ENCODE measurements around the gene SLC9A2. TPM values are rescaled to one million over a fixed set of nuclear protein-coding genes. Genes with fewer than 3 reads are reported as not detected.

SLC9A2 gene, protein sequence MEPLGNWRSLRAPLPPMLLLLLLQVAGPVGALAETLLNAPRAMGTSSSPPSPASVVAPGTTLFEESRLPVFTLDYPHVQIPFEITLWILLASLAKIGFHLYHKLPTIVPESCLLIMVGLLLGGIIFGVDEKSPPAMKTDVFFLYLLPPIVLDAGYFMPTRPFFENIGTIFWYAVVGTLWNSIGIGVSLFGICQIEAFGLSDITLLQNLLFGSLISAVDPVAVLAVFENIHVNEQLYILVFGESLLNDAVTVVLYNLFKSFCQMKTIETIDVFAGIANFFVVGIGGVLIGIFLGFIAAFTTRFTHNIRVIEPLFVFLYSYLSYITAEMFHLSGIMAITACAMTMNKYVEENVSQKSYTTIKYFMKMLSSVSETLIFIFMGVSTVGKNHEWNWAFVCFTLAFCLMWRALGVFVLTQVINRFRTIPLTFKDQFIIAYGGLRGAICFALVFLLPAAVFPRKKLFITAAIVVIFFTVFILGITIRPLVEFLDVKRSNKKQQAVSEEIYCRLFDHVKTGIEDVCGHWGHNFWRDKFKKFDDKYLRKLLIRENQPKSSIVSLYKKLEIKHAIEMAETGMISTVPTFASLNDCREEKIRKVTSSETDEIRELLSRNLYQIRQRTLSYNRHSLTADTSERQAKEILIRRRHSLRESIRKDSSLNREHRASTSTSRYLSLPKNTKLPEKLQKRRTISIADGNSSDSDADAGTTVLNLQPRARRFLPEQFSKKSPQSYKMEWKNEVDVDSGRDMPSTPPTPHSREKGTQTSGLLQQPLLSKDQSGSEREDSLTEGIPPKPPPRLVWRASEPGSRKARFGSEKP
- 0.06 TPM in 1 of 2 replicates, not detected in the other for total RNA-seq

DNA sequence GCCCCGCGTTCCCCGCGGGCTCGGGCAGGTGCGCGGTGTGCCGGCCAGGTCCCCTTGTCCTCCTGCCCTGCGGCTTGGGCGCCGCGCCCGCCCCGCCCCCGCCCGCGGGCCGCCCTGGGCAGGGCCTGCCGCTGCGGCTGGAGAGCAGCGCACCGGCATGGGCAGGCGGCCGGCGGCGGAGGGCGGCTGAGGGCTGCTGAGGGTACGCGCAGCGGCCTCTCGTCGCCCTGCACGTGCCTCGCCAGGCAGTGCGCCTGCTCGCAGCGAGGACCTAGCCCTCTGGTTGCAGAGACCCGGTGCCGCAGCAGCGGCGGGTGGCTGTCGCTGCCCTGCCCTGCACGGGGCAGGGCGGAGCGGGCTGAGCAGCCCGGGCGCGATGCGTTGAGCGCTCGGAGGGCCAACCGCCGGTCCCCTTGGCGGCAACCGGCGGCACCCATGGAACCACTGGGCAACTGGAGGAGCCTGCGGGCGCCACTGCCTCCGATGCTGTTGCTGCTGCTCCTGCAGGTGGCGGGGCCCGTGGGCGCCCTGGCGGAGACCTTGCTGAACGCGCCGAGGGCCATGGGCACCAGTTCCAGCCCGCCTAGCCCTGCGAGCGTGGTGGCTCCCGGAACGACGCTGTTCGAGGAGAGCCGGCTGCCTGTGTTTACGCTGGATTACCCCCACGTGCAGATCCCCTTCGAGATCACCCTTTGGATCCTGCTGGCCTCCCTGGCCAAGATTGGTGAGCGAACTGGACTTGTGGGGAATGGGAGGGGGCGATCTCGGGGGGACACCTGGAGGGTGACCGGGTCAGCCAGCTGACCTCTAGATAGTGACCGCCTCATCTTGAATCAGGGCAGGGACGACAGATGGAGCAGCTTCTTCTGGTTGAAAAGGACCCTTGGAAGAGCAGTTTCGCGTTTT is at the start of gene SLC9A2:
TSS of gene SLC9A2 (plus strand) at position 140 of the 906 bp plus-strand sequence. CDS start at position 436, 296 bp downstream.
- DNase-seq (ENCODE audit: extremely low read depth, low read depth, low spot score) = no peak

DNA sequence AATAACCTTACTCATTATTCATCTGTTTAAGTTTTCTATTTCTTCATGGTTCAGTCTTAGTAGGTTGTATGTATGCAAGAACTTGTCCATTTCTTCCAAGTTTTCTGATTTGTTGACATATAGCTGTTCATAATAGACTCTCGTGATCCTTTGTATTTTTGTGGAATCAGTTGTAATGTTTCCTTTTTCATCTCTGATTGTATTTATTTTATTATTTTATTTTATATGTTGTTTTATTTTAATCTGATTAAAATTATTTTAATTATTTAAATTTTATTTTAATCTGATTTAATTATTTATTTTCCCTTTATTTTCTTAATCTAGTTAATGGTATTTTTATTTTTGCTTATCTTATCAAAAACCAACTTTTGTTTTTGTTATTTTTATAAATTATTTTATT is 43.5 kb upstream of the SLC9A2 start:
- no peak for DNase-seq (ENCODE audit: extremely low read depth, low read depth, low spot score)

DNA sequence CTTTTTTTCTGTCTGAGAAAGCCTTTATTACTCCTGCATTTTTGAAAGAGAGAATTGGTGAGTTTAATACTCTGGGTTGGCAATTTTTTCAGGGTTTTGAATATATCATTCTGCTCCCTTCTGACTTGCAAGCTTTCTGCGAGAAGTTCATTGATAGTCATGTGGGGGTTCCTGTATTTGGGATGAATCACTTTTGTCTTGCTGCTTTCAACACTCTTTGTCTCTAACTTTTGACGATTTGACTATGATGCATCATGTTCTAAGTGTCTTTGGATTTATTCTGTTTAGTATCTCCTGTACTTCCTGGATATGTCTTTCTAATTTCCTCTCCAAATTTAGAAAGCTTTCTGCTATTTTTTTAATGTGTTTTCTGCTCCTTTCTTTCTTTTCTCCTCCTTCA is 41.0 kb upstream of the SLC9A2 start:
- DNase-seq (ENCODE audit: extremely low read depth, low read depth, low spot score) = no peak

DNA sequence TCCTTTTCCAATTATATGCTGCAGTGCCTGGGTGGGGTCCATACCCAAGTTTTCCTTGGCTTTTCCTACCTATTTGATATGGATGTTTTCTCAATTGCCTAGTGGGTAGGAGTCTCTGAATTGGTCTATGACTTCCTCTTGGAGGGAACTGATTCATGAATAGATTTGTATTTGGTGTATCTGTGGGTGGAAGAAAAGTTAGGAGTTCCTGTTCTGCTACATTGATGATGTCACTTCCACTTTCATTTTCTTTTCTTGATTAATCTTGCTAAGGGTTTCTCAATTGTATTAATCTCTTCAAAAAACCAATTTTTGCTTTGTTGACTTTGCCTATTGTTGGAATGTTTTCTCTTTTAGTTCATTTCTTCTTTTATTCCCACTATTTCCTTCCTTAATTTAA is 37.4 kb upstream of the SLC9A2 start:
- DNase-seq (ENCODE audit: extremely low read depth, low read depth, low spot score) = no peak

DNA sequence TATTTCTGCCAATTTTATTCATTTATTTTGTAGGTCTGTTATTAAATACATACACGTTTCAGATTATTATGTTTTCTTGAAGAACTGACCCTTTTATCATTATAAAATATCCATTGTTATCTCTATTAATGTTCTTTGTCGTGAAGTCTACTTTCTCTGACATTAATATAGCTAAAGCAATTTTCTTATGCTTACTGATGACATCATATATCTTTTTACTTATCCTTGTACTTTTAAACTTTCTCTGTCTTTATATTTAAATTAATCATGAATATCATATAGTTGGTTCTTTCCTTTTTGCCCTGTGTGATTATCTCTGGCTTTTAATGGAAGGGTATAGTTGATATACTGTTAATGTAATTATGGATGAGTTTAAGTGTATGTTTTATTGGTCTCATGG is 36.5 kb upstream of the SLC9A2 start:
- no peak for DNase-seq (ENCODE audit: extremely low read depth, low read depth, low spot score)

DNA sequence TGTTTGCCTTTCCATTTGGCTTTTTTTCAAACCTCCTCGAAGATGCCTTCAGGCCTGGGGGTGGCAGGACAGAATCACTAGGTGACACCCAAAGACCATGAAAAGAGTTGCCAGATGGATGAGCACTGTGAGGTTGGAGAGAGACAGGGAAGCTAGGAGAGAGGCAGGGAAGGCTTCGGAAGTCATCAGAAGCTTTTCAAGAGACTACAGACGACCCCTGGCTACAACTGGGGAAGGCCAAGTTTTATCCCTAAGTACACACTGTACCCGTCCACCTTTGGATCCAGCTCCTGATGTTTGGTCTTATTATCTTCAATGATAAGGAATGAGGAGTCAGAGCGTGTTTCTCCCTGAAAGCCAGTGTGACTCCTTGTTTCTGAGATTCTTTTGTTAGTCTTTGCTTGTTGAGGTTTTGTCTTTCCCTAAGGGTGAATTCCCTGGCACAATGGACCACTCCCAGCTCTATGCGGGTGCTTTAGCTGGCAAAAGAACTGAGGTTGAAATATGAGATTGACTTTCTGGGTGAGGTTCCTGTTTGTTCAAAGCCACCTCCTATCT is 33.4 kb upstream of the SLC9A2 start:
- DNase-seq (ENCODE audit: extremely low read depth, low read depth, low spot score) = no peak

DNA sequence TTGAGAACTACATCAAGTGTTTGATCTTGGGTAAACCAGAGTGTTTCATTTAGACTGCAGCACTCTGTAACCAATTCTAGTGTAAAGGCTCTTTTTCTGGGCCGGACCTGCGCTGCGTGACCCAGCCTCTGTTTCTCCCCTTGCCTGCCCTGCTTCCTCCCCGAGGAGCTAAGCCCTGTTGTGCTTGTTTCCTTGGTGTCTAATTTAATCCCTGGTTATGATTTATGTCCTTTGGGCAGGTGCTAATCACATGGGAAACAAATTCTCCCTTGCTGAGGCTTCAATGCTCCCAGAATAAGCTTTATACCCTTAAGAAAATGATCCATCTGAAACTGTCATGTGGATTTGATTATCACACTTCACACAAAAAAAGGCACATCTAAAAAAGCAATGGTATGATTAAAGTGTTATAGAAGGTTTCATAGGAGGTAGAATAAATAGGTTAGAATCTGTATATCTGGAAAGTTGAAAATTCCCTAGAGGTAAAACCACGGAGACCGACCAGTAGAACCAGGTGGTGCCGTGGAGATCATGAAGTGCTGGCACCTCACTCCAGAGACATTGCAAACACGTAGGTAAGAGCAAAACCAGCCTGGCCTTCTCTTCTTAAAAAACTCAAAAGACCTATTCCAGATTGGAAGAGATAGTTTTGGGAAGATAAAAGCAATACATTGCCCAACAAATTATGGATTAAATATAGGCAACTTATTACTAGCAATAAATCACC is 31.0 kb upstream of the SLC9A2 start:
- no peak for DNase-seq (ENCODE audit: extremely low read depth, low read depth, low spot score)

DNA sequence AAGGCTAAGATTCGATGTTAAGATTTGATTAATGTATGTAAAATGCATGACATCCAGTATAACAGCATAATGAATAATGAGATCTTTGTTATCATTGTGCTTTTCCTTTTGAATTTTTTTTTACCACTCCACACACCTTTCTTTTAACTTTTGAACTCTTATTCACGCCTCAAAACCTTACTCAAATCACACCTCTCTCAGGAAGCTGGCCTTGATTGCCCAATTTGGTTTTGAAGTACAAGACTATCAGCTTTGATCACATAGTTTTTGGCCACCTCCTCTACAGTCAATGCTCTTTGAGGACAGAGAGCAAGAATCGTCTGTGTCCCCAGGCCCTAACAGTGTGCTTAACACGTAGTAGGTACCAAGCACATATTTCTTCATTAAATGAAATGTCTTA is 29.9 kb upstream of the SLC9A2 start:
- DNase-seq (ENCODE audit: extremely low read depth, low read depth, low spot score) = no peak

DNA sequence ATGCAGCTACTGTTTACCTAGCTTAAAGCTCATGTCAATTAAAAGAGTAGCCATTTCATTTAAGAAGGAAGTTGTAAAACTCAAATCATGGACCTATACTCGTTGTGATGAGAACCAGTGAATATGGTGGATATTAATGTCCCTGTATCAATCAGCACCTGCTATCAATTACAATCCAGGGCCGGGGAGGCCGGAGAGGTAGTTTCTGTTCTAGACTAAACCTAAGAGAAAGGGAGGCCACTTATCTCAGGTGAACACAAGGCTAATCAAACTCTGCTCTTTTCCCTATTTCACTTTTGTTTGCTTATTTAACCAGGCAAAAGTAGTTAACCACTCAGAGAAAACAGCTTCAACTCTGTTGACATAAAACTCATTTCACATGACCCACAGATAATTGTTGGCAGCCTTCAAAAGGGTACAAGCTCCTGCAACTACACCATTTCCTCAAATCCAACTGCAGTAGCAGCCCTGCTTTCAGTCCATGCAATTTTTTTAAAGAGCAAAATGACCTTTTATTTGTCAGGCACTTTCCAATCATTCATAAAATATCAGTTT is 27.8 kb upstream of the SLC9A2 start:
- no peak for DNase-seq (ENCODE audit: extremely low read depth, low read depth, low spot score)

DNA sequence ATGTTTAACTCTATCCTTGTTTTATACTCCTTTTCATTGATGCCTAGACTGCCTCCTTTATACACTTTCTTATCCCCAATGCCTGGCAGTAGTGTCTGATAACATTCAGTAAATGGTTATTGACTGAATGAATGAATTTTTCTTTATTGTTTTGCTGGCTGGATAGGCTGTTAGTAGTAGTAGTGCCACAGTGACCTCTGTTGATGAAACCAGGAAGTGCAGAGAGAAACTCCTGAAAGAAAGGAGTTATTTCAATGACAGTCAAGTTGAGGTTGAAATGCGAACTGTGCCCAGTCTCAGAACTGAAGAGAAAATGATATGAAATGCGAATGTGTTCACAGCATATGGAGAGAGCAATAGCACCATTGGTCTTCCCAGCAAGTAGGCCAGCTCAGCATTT is 26.8 kb upstream of the SLC9A2 start:
- peak; percentile 4 for DNase-seq (ENCODE audit: extremely low read depth, low read depth, low spot score)

DNA sequence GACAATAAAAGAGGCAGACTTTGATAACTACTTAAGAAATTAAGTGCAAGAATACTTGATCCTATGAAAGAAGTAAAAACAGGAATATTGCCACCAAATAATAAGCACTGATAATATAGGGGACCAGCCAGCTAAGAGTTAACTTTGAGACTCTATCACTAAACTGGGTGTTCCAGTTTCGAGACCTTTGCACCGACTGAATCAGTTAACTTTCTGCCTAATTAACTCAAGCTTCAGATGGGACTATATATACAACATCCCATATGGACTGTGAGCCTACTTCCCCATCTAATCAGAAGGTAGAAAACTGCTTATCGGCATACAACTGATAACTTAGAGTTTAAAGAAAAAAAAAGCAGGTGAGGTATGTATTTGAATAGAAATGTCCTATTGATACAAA is 25.8 kb upstream of the SLC9A2 start:
- DNase-seq (ENCODE audit: extremely low read depth, low read depth, low spot score) = no peak

DNA sequence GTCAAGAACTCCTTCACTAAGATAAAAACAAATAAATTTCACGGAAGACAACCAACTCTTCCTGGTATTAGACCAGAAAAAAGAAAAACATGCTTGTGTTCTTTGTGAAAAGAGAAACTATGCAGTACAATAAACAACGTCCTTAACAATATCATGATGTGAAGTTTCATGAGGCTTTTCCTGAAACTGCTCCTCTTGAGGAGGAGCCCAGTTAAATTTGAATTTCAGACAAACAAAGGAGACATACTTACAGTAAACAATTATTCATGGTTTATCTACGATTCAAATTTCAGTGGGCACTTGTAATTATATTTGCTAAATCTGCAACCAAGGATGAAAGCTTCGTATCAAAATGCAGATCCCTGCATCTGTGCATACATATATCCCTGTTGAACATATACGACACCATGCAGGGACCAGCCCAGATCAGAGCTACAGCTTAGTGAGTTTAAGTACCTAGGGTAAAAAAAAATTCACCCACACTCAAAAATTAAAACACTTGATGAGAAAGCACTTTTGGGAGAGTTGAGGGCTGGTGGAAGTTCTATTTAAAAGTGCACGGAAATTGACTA is 24.8 kb upstream of the SLC9A2 start:
- no peak for DNase-seq (ENCODE audit: extremely low read depth, low read depth, low spot score)

DNA sequence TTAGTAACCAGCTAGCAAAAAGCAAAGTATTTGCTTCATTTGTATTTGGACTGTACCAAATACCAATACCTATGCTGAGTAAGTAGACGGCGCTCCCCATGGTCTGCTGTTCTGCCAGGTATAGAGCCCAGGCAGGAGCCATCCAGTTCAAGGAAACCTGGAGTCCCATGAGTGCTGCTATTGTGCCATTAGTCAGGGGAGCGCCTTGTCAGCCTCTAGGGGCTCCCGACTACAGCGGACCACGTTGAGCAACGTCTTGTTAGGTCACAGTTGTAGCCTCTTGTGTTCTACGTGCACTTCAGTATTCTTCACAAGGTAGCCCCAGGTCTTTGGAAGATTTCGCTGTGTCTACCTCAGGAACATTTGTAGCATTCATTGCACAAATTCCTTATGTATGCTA is 21.6 kb upstream of the SLC9A2 start:
- DNase-seq (ENCODE audit: extremely low read depth, low read depth, low spot score) = no peak

DNA sequence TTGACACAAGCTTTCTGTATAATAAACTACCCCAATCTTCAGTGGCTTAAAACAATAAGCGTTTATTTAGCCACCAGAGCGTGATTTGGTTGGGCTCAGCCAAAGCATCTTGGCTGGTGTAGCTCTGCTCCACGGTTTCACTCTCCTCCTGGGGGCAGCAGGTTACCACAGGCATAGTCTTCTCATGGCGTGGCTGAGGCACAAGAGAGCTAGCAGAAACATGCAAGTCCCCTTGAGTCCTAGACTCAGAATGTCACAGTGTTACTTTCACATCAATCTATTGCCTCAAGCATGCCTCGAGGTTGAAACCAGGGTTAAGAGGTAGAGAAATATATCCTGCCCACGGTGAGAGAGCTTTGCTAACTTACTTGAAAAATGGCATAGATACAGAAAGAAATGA is 19.9 kb upstream of the SLC9A2 start:
- no peak for DNase-seq (ENCODE audit: extremely low read depth, low read depth, low spot score)

DNA sequence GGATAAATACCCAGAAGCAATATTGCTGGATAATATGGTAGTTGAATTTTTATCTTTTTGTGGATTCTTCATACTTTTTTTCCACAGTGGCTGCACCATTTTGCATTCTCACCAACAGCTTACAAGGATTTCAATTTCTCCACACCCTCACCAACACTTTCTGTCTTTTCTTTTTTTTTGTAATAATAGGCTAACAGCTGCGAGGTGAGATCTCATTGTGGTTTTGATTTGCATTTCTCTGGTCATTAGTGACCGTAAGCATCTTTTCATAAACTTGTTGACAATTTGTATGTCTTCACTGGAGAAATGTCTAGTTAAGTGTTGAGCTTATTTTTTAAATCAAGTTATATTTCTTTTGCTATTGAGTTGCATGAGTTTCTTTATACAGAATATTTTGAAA is 17.6 kb upstream of the SLC9A2 start:
- no peak for DNase-seq (ENCODE audit: extremely low read depth, low read depth, low spot score)

DNA sequence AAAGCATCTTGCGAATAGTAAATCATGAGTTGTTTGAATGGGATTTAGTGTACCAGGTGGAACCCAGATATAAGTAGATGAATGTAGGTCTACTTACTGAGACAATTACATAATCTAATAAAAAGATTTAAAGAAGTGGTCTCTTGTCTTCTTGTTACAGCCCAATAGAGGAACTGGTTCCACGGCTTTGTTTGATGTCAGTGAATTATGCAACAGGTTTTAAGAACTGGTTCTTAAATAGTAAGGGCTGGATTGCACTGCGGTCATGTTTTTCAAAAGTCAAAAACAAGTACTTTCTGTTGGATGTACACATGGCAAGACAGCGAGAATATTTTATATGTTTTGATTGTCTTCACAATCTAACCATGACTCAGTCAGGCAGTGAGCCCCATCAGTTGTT is 15.4 kb upstream of the SLC9A2 start:
- DNase-seq (ENCODE audit: extremely low read depth, low read depth, low spot score) = no peak

DNA sequence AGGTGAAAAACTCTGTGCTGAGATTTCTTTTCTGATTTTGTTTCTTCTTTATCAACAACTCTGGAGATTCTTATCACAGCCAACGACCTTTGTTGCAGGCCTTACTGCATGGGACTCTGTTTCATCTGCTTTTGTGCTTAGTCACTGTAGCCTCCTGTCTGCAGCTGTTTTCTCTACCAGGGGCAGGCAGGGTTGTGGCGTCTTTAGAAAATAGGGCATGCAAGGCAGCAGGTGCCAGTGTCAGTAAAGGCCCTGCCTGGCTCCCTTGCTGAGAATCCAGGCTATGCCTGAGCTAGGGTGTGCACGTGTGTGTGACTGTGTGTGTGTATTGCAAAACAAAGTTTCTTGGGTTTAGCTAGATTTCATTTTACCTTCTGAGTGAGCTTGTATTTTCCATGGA is 14.6 kb upstream of the SLC9A2 start:
- DNase-seq (ENCODE audit: extremely low read depth, low read depth, low spot score) = no peak

DNA sequence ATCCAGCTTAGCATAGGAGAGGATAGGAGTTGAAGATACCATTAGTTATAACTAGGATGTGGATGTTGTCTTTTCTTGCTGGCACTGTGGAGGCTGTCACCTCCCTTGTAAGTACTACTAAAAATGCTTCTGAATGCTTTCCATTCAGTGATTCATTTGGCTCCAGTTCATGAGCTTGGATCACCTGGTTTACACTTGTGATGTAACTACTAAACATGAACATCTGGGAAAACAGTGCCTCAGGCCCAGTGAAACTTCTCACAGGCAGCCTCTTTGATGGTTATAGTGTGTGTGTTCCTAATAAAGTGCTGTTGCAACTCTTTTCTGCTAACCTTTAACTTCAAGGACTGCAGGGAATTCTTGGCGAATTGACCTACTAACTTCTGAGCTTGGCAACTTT is 13.0 kb upstream of the SLC9A2 start:
- DNase-seq (ENCODE audit: extremely low read depth, low read depth, low spot score) = no peak

DNA sequence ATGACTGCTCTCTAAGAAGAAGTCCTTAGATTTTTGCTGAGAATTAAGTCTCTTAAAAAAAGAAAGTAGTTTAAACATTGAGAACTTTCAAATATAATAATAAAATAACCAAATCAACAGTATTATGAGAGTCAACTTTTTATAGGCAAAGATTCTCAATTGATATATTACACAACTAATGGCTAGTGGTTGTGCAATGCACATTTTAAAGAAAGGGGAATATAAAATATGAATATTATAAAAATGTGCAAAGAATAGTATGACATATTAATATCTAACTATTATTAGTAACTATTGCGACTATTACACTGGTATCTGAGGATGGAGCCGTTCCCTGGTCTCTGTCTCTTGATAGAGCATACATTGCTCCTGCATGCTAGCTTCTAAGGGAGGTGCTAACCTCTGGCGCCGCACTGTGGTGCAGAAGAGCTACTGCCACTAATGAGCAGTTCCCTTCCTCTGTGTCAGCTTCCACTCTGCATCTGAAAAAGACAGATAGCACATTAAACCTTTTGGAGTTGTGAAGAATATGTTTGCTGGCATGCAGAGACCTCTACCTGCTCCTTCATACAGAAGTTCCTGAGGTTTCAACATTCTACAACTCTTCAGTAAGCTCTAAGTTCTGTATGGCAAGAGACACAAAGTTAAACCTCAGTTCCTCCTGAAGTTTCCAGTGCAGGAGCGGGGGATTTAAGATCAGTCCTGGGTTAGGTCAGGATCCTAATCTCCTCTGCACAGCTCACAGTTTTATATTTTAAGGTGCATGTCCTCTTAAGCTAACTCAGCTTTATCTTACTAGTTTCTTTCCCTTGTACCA is 3.5 kb upstream of the SLC9A2 start:
- peak; percentile 29 for DNase-seq (ENCODE audit: extremely low read depth, low read depth, low spot score)

Data from glomerular endothelial cell (primary cell).